ENCODE data around the gene TMEM150B.

TMEM150B gene

DNA sequence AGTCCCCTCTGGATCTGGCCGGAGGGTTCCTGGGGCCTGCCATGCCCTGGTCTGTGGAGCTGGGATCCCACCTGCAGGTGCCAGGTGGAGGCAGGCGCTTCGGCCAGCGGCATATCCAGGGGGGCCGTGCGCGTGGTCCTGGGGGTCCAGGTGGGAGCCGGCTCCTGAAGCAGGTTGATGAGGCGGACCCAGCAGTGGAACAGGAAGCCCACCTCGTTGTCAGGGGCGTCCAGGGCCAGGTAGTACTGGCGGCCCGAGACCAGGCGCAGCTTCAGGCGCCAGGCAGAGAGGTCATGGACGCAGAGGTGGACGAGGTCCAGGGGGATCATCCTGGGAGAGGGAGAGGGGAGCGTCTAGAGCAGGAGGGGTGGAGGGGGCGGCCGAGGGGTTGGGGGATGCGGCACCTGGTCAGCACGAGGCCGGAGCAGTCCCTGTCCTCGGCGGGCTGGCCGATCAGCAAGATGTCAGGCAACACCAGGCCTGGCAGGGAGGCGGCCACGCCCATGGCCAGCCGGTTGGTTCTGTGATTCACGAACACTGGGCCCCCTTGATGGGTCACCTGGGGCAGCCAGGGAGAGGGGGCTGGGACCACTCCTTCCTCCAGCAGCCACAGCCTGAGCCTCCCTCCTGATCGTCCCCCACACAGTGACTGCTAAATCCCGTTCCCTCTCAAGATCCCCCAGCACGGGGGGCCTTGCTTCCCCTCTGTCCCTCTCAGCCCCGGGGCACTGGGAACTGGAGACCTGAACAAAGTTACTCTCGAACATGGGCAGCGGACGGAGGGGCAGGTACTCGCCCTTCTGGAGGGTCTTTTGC, 37.2 kb upstream of the TMEM150B start:
- DNase-seq (ENCODE audit: extremely low read depth, low read depth): no peak
- TF ChIP-seq, protein P1, sequence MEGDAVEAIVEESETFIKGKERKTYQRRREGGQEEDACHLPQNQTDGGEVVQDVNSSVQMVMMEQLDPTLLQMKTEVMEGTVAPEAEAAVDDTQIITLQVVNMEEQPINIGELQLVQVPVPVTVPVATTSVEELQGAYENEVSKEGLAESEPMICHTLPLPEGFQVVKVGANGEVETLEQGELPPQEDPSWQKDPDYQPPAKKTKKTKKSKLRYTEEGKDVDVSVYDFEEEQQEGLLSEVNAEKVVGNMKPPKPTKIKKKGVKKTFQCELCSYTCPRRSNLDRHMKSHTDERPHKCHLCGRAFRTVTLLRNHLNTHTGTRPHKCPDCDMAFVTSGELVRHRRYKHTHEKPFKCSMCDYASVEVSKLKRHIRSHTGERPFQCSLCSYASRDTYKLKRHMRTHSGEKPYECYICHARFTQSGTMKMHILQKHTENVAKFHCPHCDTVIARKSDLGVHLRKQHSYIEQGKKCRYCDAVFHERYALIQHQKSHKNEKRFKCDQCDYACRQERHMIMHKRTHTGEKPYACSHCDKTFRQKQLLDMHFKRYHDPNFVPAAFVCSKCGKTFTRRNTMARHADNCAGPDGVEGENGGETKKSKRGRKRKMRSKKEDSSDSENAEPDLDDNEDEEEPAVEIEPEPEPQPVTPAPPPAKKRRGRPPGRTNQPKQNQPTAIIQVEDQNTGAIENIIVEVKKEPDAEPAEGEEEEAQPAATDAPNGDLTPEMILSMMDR (IDR thresholded peaks at IDR 0.05; ENCODE audit: low read depth, low read length): no peak

DNA sequence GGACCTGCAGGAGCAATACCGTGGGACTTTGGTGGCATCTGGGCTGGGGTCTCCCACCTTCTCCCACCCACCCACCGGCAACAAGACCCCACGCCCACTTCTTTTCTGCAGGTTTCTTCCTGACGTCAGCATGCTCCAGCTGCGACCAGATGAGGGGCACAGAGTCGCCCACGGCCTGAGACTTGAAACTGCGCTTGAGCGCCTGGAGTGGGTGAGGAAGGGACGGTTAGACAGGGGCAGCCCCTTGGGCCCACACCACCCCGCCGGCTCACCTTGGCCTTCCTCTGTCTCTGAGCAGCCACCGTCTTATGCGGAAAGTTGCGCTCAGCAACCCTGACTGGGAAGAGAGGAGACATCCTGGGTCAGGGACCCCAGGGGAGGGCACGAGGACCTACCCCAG, 35.8 kb upstream of the TMEM150B start:
- TF ChIP-seq, protein P1 (IDR thresholded peaks at IDR 0.05; ENCODE audit: low read depth, low read length): no peak
- DNase-seq (ENCODE audit: extremely low read depth, low read depth): no peak

DNA sequence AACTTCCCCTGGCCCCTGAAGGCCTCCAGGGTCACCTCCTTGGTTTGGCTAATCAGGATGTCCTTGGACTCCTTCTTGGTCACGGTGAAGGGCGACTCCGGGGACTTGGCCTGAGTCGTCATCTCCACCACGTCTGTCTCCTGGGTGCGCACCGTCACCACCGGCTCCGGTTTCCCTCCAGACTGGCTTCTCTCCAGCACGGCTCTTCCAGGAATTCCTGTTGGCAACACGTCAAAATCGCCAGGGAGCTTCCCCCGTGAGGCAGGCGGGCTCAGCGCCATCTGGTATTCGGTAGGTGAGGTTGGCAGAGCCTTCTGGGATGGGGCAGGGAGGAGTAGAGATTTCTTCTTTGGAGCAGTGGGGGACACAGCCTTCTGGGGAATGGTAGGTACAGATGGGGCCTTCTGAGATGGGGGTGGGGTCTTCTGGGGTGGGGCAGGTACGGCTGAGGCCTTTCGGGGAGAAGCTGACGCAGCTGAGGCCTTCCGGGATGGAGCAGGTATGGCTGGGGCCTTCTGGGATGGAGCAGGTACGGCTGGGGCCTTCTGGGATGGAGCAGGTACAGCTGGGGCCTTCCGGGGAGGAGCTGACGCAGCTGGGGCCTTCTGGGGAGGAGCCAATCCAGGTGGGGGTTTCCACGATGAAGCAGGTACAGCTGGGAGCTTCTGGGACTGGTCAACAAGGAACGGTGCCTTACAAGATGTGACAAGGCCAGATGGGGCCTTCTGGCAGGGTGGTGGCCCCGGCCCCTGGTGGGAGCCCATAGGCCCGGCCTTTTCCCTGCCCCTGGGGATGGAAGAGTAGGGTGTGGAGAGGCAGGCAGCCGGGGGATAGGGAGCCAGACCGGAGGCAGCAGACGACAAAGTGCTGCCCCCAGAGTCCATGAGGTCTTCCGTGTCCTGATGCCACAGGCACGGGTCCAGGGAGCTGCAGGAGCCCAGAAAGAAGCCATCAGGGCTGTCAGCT, 34.1 kb upstream of the TMEM150B start:
- no peak for DNase-seq (ENCODE audit: extremely low read depth, low read depth)
- TF ChIP-seq, protein P1 (IDR thresholded peaks at IDR 0.05; ENCODE audit: low read depth, low read length): no peak

DNA sequence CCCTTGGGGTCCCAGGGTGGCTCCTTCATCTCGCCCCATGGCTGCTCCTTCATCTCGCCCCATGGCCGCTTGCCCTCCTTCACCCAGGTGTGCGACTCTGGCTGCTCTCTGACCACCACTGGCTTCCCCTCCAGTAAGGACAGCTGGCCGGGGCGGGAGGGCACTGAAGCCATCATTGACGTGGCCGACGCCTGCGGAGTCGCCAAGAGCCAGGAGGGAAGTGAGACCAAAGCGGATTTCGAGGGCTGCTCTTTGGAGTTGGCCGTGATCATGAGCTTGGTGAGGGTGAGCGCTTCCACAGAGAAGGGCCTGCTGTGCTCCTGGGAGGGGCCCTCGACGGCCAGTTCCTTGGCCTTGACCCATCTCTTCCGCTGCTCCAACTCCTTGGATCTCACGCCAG, 33.4 kb upstream of the TMEM150B start:
- TF ChIP-seq, protein P1 (IDR thresholded peaks at IDR 0.05; ENCODE audit: low read depth, low read length): no peak
- no peak for DNase-seq (ENCODE audit: extremely low read depth, low read depth)

DNA sequence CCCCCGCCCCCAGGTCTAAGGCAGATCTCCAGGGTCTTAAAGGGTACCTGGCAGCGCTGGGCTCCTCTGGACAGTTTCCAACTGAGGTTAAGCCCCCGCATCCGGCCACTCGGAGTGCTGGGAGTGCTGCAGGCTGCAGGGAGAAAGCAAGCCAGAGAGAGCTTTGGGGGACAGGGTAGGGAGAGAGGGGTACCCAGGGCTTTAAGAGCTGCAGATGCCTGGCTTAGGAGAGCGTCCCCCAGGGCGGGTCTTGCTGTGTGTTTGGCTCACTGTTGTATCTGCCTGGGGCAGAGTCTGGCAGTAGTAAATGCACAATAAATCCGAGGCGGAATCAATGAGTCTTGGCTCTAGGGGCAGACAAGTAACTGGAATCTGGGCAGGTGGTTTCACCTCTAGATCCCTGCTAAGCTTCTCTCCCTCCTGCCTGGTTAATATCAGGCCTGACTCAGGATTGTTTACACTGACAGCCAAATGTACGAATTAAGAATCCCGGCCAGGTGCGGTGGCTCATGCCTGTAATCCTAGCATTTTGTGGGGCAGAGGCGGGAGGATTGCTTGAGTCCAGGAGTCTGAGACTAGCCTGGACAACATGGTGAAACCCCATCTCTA, 30.2 kb upstream of the TMEM150B start:
- TF ChIP-seq, protein P1 (IDR thresholded peaks at IDR 0.05; ENCODE audit: low read depth, low read length): no peak
- DNase-seq (ENCODE audit: extremely low read depth, low read depth): no peak

DNA sequence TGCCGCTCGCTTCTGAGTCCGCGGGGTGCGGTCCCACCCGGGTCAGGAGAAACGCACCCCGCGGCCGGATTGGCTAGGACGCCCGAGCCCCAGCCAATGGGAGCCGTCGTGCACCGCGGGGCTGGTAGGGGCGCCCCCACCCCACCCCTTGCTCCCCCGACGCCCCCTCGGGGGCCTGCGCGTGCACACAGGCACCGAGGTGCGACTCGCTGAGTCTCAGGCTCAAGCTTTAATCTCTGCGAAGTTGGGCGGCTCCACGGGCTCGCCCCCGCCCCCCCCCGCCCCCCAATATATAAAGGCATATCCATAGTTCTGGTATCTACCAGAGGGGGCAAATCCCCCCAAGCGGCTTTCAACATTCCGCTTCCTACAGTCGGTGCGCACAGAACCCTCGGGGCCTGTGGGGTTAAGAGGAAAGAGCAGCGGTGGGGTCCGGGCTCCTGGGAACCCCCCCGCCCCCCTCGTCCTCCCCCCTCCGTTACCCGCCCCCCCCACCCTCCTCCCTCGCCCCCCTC, 29.6 kb upstream of the TMEM150B start, which contains the start of gene COX6B2:
Gene COX6B2, minus strand, starts transcription at position 22 of the 515 bp plus-strand sequence. CDS start 198 bp downstream, outside the sequence.
- TF ChIP-seq, protein P1 (IDR thresholded peaks at IDR 0.05; ENCODE audit: low read depth, low read length): no peak
- DNase-seq (ENCODE audit: extremely low read depth, low read depth): no peak

Data from AG09319 (cell line).